Natural killer cell (primary cell): Measurements from ENCODE around the gene LRCH1. TPM values are rescaled to one million over a fixed set of nuclear protein-coding genes. Genes with fewer than 3 reads are reported as not detected.

Experiments used
- ATAC-seq, 3 donors: fragments of 150-1000 bp in 2 of 3; fragments of 200-7000 bp in 1 of 3; cut with Tn5 transposase; 1 replicate in 1 of 3; 2 replicates in 2 of 3; pipeline ENCODE4 v1.10.0; 2021; ENCODE audit warnings: mild to moderate bottlenecking in 2 of 3, moderate library complexity in 2 of 3
- DNase-seq, 2 donors: peaks; one replicate each; pipeline versions ENCODE4 v3.0.0 to v3.0.0-alpha.2; 2013 to 2021; ENCODE audit warnings: mixed read lengths in 1 of 2
- H3K27ac ChIP-seq: one replicate; pipeline ENCODE4 v1.5.1; 2013; ENCODE audit warnings: mild to moderate bottlenecking, low read length
- H3K27me3 ChIP-seq: one replicate; pipeline ENCODE4 v1.6.1; 2013; ENCODE audit warnings: low read length; ENCODE audit not compliant: control insufficient read depth, insufficient read depth
- H3K36me3 ChIP-seq: one replicate; pipeline ENCODE4 v1.6.1; 2013; ENCODE audit warnings: low read length; ENCODE audit not compliant: control insufficient read depth, insufficient read depth
- H3K4me1 ChIP-seq: one replicate; pipeline ENCODE4 v1.6.1; 2013; ENCODE audit warnings: low read length; ENCODE audit not compliant: control insufficient read depth, insufficient read depth
- H3K4me3 ChIP-seq: one replicate; pipeline ENCODE4 v1.5.1; 2013; ENCODE audit warnings: low read length
- H3K9me3 ChIP-seq: one replicate; pipeline ENCODE4 v1.6.1; 2013; ENCODE audit warnings: low read length; ENCODE audit not compliant: control insufficient read depth, insufficient read depth
- H3K27ac Mint-ChIP-seq, 2 donors: one replicate each; pipeline ENCODE4 v1.8.0; 2022; ENCODE audit warnings: mild to moderate bottlenecking in 2 of 2, mixed read lengths in 2 of 2, moderate library complexity in 1 of 2
- H3K27me3 Mint-ChIP-seq, 2 donors: one replicate each; pipeline ENCODE4 v1.8.0; 2022; ENCODE audit warnings: low read depth in 2 of 2, mixed read lengths in 2 of 2
- H3K36me3 Mint-ChIP-seq: one replicate; pipeline ENCODE4 v1.8.0; 2022; ENCODE audit warnings: mixed read lengths
- H3K4me1 Mint-ChIP-seq, 2 donors: one replicate each; pipeline ENCODE4 v1.8.0; 2022; ENCODE audit warnings: mixed read lengths in 2 of 2
- H3K4me3 Mint-ChIP-seq: one replicate; pipeline ENCODE4 v1.8.0; 2022; ENCODE audit warnings: mild to moderate bottlenecking, moderate library complexity, mixed read lengths
- H3K9me3 Mint-ChIP-seq, 2 donors: one replicate each; pipeline ENCODE4 v1.8.0; 2022; ENCODE audit warnings: mixed read lengths in 2 of 2
- WGBS: methylation state at CpG from one replicate; pipeline ENCODE4 v1.1.7; 2013; ENCODE audit warnings: missing lambda C conversion rate; ENCODE audit not compliant: insufficient coverage; 5-methylcytosine and 5-hydroxymethylcytosine counted together
- intact Hi-C: fragments of 100-400 bp; cut with micrococcal nuclease; formaldehyde crosslinking; loops from one replicate; pipeline ENCODE4 v1.14.2; 2022
- total RNA-seq, 4 donors: library from RNA; stranded (reverse); fragments of 120-200 nt in 1 of 4; gene quantifications; one replicate each; pipeline versions ENCODE4 v1.2.3 to v1.2.4, GENCODE V29; 2013 to 2022
- TF ChIP-seq, protein P1 (sequence below): fragments of 200-600 bp; IDR thresholded peaks from one replicate; pipeline ENCODE4 v1.8.0; 2022; ENCODE audit warnings: antibody characterized with exemption

The LRCH1 gene
- total RNA-seq, 3 donors from 2014 or later (not counting 1 experiment from before 2014, with no cell fraction given), result 23.7 to 32.2 (median 29.6) TPM

- H3K36me3 Mint-ChIP-seq, result no peaks in the 10 kb centered on the region
- no peaks in the 10 kb centered on the region for H3K9me3 Mint-ChIP-seq
- H3K27me3 ChIP-seq, result no peaks in the 10 kb centered on the region
- intact Hi-C loops, result loop anchor here (5.0 kb wide), 1 partner anchor 36 kb away; no protein-coding TSS in a partner anchor
- no peak overlapping the region for H3K4me3 ChIP-seq
- DNase-seq, result no peak
- no peak overlapping the region for H3K27ac ChIP-seq
- no peaks in the 10 kb centered on the region for H3K4me1 ChIP-seq
- ATAC-seq, result no peak
- TF ChIP-seq, protein P1, sequence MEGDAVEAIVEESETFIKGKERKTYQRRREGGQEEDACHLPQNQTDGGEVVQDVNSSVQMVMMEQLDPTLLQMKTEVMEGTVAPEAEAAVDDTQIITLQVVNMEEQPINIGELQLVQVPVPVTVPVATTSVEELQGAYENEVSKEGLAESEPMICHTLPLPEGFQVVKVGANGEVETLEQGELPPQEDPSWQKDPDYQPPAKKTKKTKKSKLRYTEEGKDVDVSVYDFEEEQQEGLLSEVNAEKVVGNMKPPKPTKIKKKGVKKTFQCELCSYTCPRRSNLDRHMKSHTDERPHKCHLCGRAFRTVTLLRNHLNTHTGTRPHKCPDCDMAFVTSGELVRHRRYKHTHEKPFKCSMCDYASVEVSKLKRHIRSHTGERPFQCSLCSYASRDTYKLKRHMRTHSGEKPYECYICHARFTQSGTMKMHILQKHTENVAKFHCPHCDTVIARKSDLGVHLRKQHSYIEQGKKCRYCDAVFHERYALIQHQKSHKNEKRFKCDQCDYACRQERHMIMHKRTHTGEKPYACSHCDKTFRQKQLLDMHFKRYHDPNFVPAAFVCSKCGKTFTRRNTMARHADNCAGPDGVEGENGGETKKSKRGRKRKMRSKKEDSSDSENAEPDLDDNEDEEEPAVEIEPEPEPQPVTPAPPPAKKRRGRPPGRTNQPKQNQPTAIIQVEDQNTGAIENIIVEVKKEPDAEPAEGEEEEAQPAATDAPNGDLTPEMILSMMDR, result no peak
- 55% methylated on average over 2 of the region's 2 CpGs for WGBS
- H3K9me3 ChIP-seq, result no peaks in the 10 kb centered on the region
- no peaks in the 10 kb centered on the region for H3K27me3 Mint-ChIP-seq
- H3K4me1 Mint-ChIP-seq, result peaks cover 55% of the 10 kb centered on the region in 2 donors
- H3K36me3 ChIP-seq, result no peaks in the 10 kb centered on the region
- H3K4me3 Mint-ChIP-seq, result no peak overlapping the region
- H3K27ac Mint-ChIP-seq, result peak overlapping the region; percentile 81 to 84
These were observed 78.2 kb downstream of the LRCH1 start for GRCh38 chr13:46631179-46631542.

- Histone ChIP-seq H3K27me3 (no peaks in the 10 kb centered on the region), H3K36me3 (no peaks in the 10 kb centered on the region), H3K4me3 (no peak overlapping the region), H3K9me3 (no peaks in the 10 kb centered on the region), H3K4me1 (no peaks in the 10 kb centered on the region), H3K27ac (no peak overlapping the region)
- WGBS, result 100% methylated on average over 2 of the region's 2 CpGs
- Mint-ChIP-seq H3K27ac (no peak overlapping the region), H3K27me3 (no peaks in the 10 kb centered on the region), H3K9me3 (no peaks in the 10 kb centered on the region), H3K4me1 (peaks cover 58 to 60% of the 10 kb centered on the region in 2 donors), H3K4me3 (no peak overlapping the region), H3K36me3 (no peaks in the 10 kb centered on the region)
- TF ChIP-seq, protein P1, result no peak
- ATAC-seq, result no peak
- no peak for DNase-seq
- intact Hi-C loops, result loop anchor here (5.0 kb wide), 1 partner anchor 35 kb away; no protein-coding TSS in a partner anchor
These were observed 79.2 kb downstream of the LRCH1 start for GRCh38 chr13:46632176-46632575.

DNA sequence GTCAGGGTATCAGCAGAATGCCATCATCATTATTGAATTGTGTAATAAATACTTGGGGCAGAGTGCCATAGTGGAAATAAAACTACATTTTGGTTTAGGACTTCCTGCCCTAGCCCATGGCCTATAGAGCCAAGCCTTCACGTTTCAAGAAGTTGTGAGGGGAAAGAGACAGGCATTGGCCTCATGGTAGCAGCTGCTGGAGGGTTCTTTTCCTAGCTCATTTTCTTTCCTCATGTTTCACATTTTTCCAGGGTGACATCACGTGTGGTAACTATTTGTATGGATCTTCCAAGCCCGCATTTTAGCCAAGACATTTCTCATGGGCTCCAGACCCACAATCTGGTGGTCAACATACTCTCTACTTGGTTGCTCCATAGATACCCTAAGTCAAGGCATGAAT is 80.4 kb downstream of the LRCH1 start:
- H3K4me1 ChIP-seq, result no peaks in the 10 kb centered on the region
- Mint-ChIP-seq H3K27ac (no peak overlapping the region), H3K4me1 (peaks cover 61 to 65% of the 10 kb centered on the region in 2 donors), H3K27me3 (no peaks in the 10 kb centered on the region), H3K9me3 (no peaks in the 10 kb centered on the region), H3K36me3 (no peaks in the 10 kb centered on the region), H3K4me3 (no peak overlapping the region)
- WGBS, result 72% methylated on average over 3 of the region's 3 CpGs
- H3K4me3 ChIP-seq, result no peak overlapping the region
- no peak overlapping the region for H3K27ac ChIP-seq
- TF ChIP-seq, protein P1, result no peak
- DNase-seq (no peak), ATAC-seq (no peak)
- H3K9me3 ChIP-seq, result no peaks in the 10 kb centered on the region
- no peaks in the 10 kb centered on the region for H3K36me3 ChIP-seq
- intact Hi-C loops, result loop anchor here (5.0 kb wide), 1 partner anchor 34 kb away; no protein-coding TSS in a partner anchor
- H3K27me3 ChIP-seq, result no peaks in the 10 kb centered on the region

GRCh38 chr13:46636451-46636850 is 83.5 kb downstream of the LRCH1 start:
- TF ChIP-seq, protein P1, result no peak
- Histone ChIP-seq H3K27me3 (no peaks in the 10 kb centered on the region), H3K4me1 (peaks cover 5% of the 10 kb centered on the region), H3K36me3 (no peaks in the 10 kb centered on the region), H3K4me3 (no peak overlapping the region), H3K9me3 (no peaks in the 10 kb centered on the region), H3K27ac (no peak overlapping the region)
- ATAC-seq (no peak), DNase-seq (no peak)
- no peaks in the 10 kb centered on the region for H3K9me3 Mint-ChIP-seq
- H3K4me3 Mint-ChIP-seq, result no peak overlapping the region
- peaks cover 62 to 64% of the 10 kb centered on the region in 2 donors for H3K4me1 Mint-ChIP-seq
- no peak overlapping the region for H3K27ac Mint-ChIP-seq
- intact Hi-C loops, result no loop called here
- no peaks in the 10 kb centered on the region for H3K36me3 Mint-ChIP-seq
- 72% methylated on average over 2 of the region's 2 CpGs for WGBS
- no peaks in the 10 kb centered on the region for H3K27me3 Mint-ChIP-seq
